RWPE1 (cell line): ENCODE measurements around the gene SQOR.

Experiments used
- CTCF ChIA-PET: fragments of 350-600 bp; sonication (Branson Sonifier 250); formaldehyde crosslinking; extraction: SDS; loops from one replicate; lab custom pipeline; 2021; lab: Yijun Ruan, JAX
- POLR2A ChIA-PET: fragments of 400-600 bp; formaldehyde crosslinking; extraction: SDS; loops from one replicate; lab custom pipeline; 2020; ENCODE audit warnings: antibody characterized with exemption; ENCODE audit not compliant: low non-redundant PET; lab: Yijun Ruan, JAX
- DNase-seq: peaks from one replicate; pipeline ENCODE4 v3.0.0; 2012; ENCODE audit warnings: low spot score
- H3K27ac ChIP-seq: fragments of 450-650 bp; 2 replicates; pipeline ENCODE4 v1.5.1; 2017
- CTCF ChIP-seq: fragments of 450-650 bp; conservative IDR thresholded peaks from 2 replicates; pipeline ENCODE4 v1.5.1; 2017; ENCODE audit warnings: low read depth, mild to moderate bottlenecking

The SQOR gene

GRCh38 chr15:45670091-45670490, 35.3 kb downstream of the SQOR start:
- POLR2A ChIA-PET, result no interaction called here
- no peak for TF ChIP-seq CTCF
- no peak for DNase-seq
- H3K27ac ChIP-seq, result no peak overlapping the region
- CTCF ChIA-PET, result interaction anchor here (0.7 kb wide), 1 partner anchor 318 kb away, joined by 3 read pairs; no protein-coding TSS in a partner anchor

GRCh38 chr15:45670511-45670910, 35.7 kb downstream of the SQOR start:
- POLR2A ChIA-PET, result no interaction called here
- TF ChIP-seq CTCF, result no peak
- CTCF ChIA-PET, result interaction anchor here (0.7 kb wide), 1 partner anchor 317 kb away, joined by 3 read pairs; no protein-coding TSS in a partner anchor
- no peak overlapping the region for H3K27ac ChIP-seq
- no peak for DNase-seq

- DNase-seq, result no peak
- ChIA-PET CTCF (interaction anchor here (0.7 kb wide), 1 partner anchor 31 kb away, joined by 3 read pairs; no protein-coding TSS in a partner anchor), POLR2A (no interaction called here)
- no peak for TF ChIP-seq CTCF
- no peak overlapping the region for H3K27ac ChIP-seq
These were observed 39.8 kb downstream of the SQOR start for GRCh38 chr15:45674677-45675076.

GRCh38 chr15:45677797-45678196, 43.0 kb downstream of the SQOR start:
- TF ChIP-seq CTCF, result no peak
- CTCF ChIA-PET, result no interaction called here
- POLR2A ChIA-PET, result interaction anchor here (0.6 kb wide), 1 partner anchor 125 kb away, joined by 3 read pairs; no protein-coding TSS in a partner anchor
- no peak overlapping the region for H3K27ac ChIP-seq
- no peak for DNase-seq

- no peak for DNase-seq
- TF ChIP-seq CTCF, result no peak
- POLR2A ChIA-PET, result no interaction called here
- H3K27ac ChIP-seq, result no peak overlapping the region
- CTCF ChIA-PET, result no interaction called here
These were observed 43.8 kb downstream of the SQOR start for GRCh38 chr15:45678459-45679178.

- ChIA-PET CTCF (interaction anchor here (0.6 kb wide), 1 partner anchor 627 kb away, joined by 3 read pairs; no protein-coding TSS in a partner anchor), POLR2A (no interaction called here)
- no peak overlapping the region for H3K27ac ChIP-seq
- no peak for DNase-seq
- TF ChIP-seq CTCF, result no peak
These were observed 49.7 kb downstream of the SQOR start for GRCh38 chr15:45684533-45684932.
